Measurements from ENCODE around the gene OOSP1.

DNA sequence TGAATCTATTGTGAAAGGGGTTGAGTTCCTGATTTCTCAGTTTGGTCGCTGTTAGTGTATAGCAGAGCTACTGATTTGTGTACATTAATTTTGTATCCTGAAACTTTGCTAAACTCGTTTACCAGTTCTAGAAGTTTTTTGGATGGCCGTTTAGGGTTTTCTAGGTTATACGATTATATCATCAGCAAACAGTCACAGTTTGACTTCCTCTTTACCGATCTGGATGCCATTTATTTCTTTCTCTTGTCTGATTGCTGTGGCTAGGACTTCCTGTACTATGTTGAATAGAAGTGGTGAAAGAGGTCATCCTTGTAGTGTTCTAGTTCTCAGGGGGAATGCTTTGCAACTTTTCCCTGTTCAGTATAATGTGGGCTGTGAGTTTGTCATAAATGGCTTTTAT, 54.2 kb downstream of the OOSP1 start:
- TF ChIP-seq, protein P1, sequence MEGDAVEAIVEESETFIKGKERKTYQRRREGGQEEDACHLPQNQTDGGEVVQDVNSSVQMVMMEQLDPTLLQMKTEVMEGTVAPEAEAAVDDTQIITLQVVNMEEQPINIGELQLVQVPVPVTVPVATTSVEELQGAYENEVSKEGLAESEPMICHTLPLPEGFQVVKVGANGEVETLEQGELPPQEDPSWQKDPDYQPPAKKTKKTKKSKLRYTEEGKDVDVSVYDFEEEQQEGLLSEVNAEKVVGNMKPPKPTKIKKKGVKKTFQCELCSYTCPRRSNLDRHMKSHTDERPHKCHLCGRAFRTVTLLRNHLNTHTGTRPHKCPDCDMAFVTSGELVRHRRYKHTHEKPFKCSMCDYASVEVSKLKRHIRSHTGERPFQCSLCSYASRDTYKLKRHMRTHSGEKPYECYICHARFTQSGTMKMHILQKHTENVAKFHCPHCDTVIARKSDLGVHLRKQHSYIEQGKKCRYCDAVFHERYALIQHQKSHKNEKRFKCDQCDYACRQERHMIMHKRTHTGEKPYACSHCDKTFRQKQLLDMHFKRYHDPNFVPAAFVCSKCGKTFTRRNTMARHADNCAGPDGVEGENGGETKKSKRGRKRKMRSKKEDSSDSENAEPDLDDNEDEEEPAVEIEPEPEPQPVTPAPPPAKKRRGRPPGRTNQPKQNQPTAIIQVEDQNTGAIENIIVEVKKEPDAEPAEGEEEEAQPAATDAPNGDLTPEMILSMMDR (IDR thresholded peaks at IDR 0.05): no peak
- no peak for TF ChIP-seq EP300 (IDR thresholded peaks at IDR 0.05)
- no peak for TF ChIP-seq POLR2AphosphoS5 (IDR thresholded peaks at IDR 0.05)
- no peak for TF ChIP-seq POLR2A (IDR thresholded peaks at IDR 0.05)
